GM20431 (cell line): ENCODE measurements around the gene ERICH3.

Experiments used
- in situ Hi-C: fragments of 300-500 bp; cut with MseI, MboI; formaldehyde crosslinking; loops from one replicate; pipeline ENCODE4 v1.15.0; 2020; ENCODE audit warnings: low sequenced_read_pairs; ENCODE audit not compliant: unreplicated experiment

The ERICH3 gene

GRCh38 chr1:74531796-74532195, 141.8 kb downstream of the ERICH3 start:
- in situ Hi-C loops, result no loop called here

- in situ Hi-C loops, result no loop called here
Measured at GRCh38 chr1:74530892-74531291, 142.7 kb downstream of the ERICH3 start.

GRCh38 chr1:74528123-74528522, 145.5 kb downstream of the ERICH3 start:
- in situ Hi-C loops, result no loop called here

- in situ Hi-C loops, result no loop called here
Measured at GRCh38 chr1:74526708-74527107, 146.9 kb downstream of the ERICH3 start.

GRCh38 chr1:74523873-74524480, 149.6 kb downstream of the ERICH3 start:
- in situ Hi-C loops, result loop anchor here (25.0 kb wide), 1 partner anchor 163 kb away; no protein-coding TSS in a partner anchor

GRCh38 chr1:74522148-74522547, 151.4 kb downstream of the ERICH3 start:
- in situ Hi-C loops, result loop anchor here (25.0 kb wide), 1 partner anchor 165 kb away; no protein-coding TSS in a partner anchor
